B cell (primary cell): Measurements from ENCODE around the gene RIMBP2. TPM values are rescaled to one million over a fixed set of nuclear protein-coding genes. Genes with fewer than 3 reads are reported as not detected.

ENCODE experiments used
- ATAC-seq: fragments of 200-7000 bp; cut with Tn5 transposase; one replicate; pipeline ENCODE4 v1.10.0; 2021; ENCODE audit warnings: low read depth, mild to moderate bottlenecking, moderate number of reproducible peaks, moderate library complexity
- CTCF ChIA-PET: fragments of 350-600 bp; sonication (Branson Sonifier 250); formaldehyde crosslinking; loops from one replicate; lab custom pipeline; 2021; ENCODE audit warnings: antibody characterized with exemption, inconsistent platforms; lab: Charles Lee
- POLR2A ChIA-PET: fragments of 350-600 bp; sonication (Branson Sonifier 250); formaldehyde crosslinking; loops from one replicate; lab custom pipeline; 2021; ENCODE audit warnings: antibody characterized with exemption; lab: Charles Lee
- DNase-seq: peaks from one replicate; pipeline ENCODE4 v3.0.0; 2013
- H2AFZ ChIP-seq: 2 replicates; pipeline ENCODE4 v1.6.1; 2012; ENCODE audit warnings: mild to moderate bottlenecking, low read depth, low read length; ENCODE audit not compliant: insufficient read depth, poor library complexity, severe bottlenecking
- H3K27ac ChIP-seq, 2 donors: 1 replicate in 1 of 2; 2 replicates in 1 of 2; pipeline ENCODE4 v1.5.1; 2012 to 2013; ENCODE audit warnings: low read length in 2 of 2, mild to moderate bottlenecking in 2 of 2, moderate library complexity in 1 of 2
- H3K27me3 ChIP-seq, 4 experiments: fragments of 200-600 bp in 1 of 4; sonication (generic) in 1 of 4; replicated peaks in 1 of 4; 1 replicate in 2 of 4; 2 replicates in 2 of 4; pipeline versions ENCODE4 v1.6.1 to v1.7.0; 2013 to 2016; ENCODE audit warnings: low read length in 3 of 4, mild to moderate bottlenecking in 2 of 4, mixed read lengths in 1 of 4, moderate library complexity in 1 of 4; ENCODE audit not compliant: insufficient read depth in 4 of 4, control insufficient read depth in 3 of 4; ENCODE audit errors: control extremely low read depth in 1 of 4
- H3K36me3 ChIP-seq, 2 experiments: replicated peaks in 1 of 2; 1 replicate in 1 of 2; 2 replicates in 1 of 2; pipeline versions ENCODE4 v1.6.1 to v1.7.1; 2013; ENCODE audit warnings: low read length in 1 of 2; ENCODE audit not compliant: insufficient read depth in 2 of 2, control insufficient read depth in 1 of 2; ENCODE audit errors: control extremely low read depth in 1 of 2, extremely low read depth in 1 of 2
- H3K4me1 ChIP-seq, 2 donors: fragments of 200-600 bp in 1 of 2; sonication (generic) in 1 of 2; 1 replicate in 1 of 2; 2 replicates in 1 of 2; pipeline versions ENCODE4 v1.5.1 to v1.6.1; 2013 to 2017; ENCODE audit warnings: low read length in 2 of 2; ENCODE audit not compliant: control insufficient read depth in 2 of 2, insufficient read depth in 2 of 2
- H3K4me2 ChIP-seq: replicated peaks from 2 replicates; pipeline ENCODE3; 2012; ENCODE audit warnings: mild to moderate bottlenecking, low read depth, low read length; ENCODE audit not compliant: poor library complexity, severe bottlenecking
- H3K4me3 ChIP-seq, 5 experiments: fragments of 200-600 bp in 1 of 5; sonication (generic) in 1 of 5; 1 replicate in 3 of 5; 2 replicates in 2 of 5; pipeline versions ENCODE4 v1.5.1 to v1.7.0; 2011 to 2016; ENCODE audit warnings: low read length in 4 of 5, mild to moderate bottlenecking in 4 of 5, low read depth in 2 of 5, control low read depth in 1 of 5, moderate library complexity in 1 of 5; ENCODE audit not compliant: insufficient read depth in 1 of 5; ENCODE audit errors: control extremely low read depth in 1 of 5, extremely low read depth in 1 of 5
- H3K79me2 ChIP-seq: fragments of 200-600 bp; sonication (generic); one replicate; pipeline ENCODE4 v1.6.0; 2016; ENCODE audit warnings: low read length; ENCODE audit not compliant: control insufficient read depth, insufficient read depth
- H3K9ac ChIP-seq: fragments of 200-600 bp; sonication (generic); 2 replicates; pipeline ENCODE4 v1.6.1; 2017; ENCODE audit warnings: mild to moderate bottlenecking, low read length, moderate library complexity
- H3K9me3 ChIP-seq, 3 donors: one replicate each; pipeline versions ENCODE4 v1.6.1 to v1.7.1; 2013; ENCODE audit warnings: low read length in 2 of 3; ENCODE audit not compliant: control insufficient read depth in 2 of 3, insufficient read depth in 1 of 3; ENCODE audit errors: control extremely low read depth in 1 of 3
- H4K20me1 ChIP-seq: 2 replicates; pipeline ENCODE4 v1.6.0; 2012; ENCODE audit warnings: mild to moderate bottlenecking, low read length; ENCODE audit not compliant: insufficient read depth, control insufficient read depth, poor library complexity, severe bottlenecking
- H3K27ac Mint-ChIP-seq: one replicate; pipeline ENCODE4 v1.8.0; 2021; ENCODE audit warnings: mixed read lengths
- H3K27me3 Mint-ChIP-seq: one replicate; pipeline ENCODE4 v1.8.0; 2021; ENCODE audit warnings: mixed read lengths
- H3K4me1 Mint-ChIP-seq: one replicate; pipeline ENCODE4 v1.8.0; 2021; ENCODE audit warnings: mixed read lengths
- H3K4me3 Mint-ChIP-seq: one replicate; pipeline ENCODE4 v1.8.0; 2021; ENCODE audit warnings: mixed read lengths
- H3K9me3 Mint-ChIP-seq: one replicate; pipeline ENCODE4 v1.8.0; 2022; ENCODE audit warnings: mixed read lengths; ENCODE audit not compliant: insufficient read depth
- CTCF ChIP-seq: fragments of 200-600 bp; IDR thresholded peaks from one replicate; pipeline ENCODE4 v1.8.0; 2022; ENCODE audit warnings: antibody characterized with exemption, mild to moderate bottlenecking
- EZH2 ChIP-seq: IDR thresholded peaks from 2 replicates; pipeline ENCODE4 v1.6.1; 2012; ENCODE audit warnings: borderline replicate concordance, low read depth, mild to moderate bottlenecking, moderate library complexity, low read length; ENCODE audit not compliant: insufficient read depth, poor library complexity, severe bottlenecking
- WGBS: methylation state at CpG from one replicate; pipeline ENCODE4 v1.1.5; 2013; ENCODE audit warnings: missing lambda C conversion rate; ENCODE audit not compliant: insufficient coverage; 5-methylcytosine and 5-hydroxymethylcytosine counted together
- intact Hi-C: fragments of 100-400 bp; cut with micrococcal nuclease; formaldehyde crosslinking; loops from one replicate; pipeline ENCODE4 v1.10.0; 2022
- polyA plus RNA-seq: library from polyadenylated mRNA; depleted of rRNA; stranded (reverse); fragments of >200 nt; gene quantifications from 2 replicates; pipeline ENCODE4 v1.2.3, GENCODE V29; 2012
- total RNA-seq, 2 donors: library from RNA; stranded (reverse); fragments of 120-200 nt in 1 of 2; gene quantifications; 1 replicate in 1 of 2; 2 replicates in 1 of 2; pipeline versions ENCODE4 v1.2.3 to v1.2.4, GENCODE V29; 2013 to 2022

The RIMBP2 gene
- total and polyA plus RNA-seq, 2 donors (not counting 1 experiment from before 2014, with no cell fraction given) = not detected

GRCh38 chr12:130702966-130703732, 12.9 kb downstream of the RIMBP2 start:
- no peak for ATAC-seq
- H2AFZ ChIP-seq = no peak overlapping the region
- H3K79me2 ChIP-seq = no peaks in the 10 kb centered on the region
- H3K27ac ChIP-seq = no peak overlapping the region
- H3K4me1 ChIP-seq = no peaks in the 10 kb centered on the region
- intact Hi-C loops = no loop called here
- no peak overlapping the region for H3K4me3 ChIP-seq
- H4K20me1 ChIP-seq = no peaks in the 10 kb centered on the region
- H3K9me3 ChIP-seq = peaks cover 0 to 6% (median 0%) of the 10 kb centered on the region in 3 donors
- no peaks in the 10 kb centered on the region for H3K27me3 Mint-ChIP-seq
- no peak overlapping the region for H3K27ac Mint-ChIP-seq
- H3K36me3 ChIP-seq = no peaks in the 10 kb centered on the region
- ChIA-PET POLR2A (no interaction called here), CTCF (no interaction called here)
- no peaks in the 10 kb centered on the region for H3K27me3 ChIP-seq
- H3K9me3 Mint-ChIP-seq = peaks cover 2% of the 10 kb centered on the region
- H3K4me3 Mint-ChIP-seq = no peak overlapping the region
- H3K4me2 ChIP-seq = no peak overlapping the region
- 93% methylated on average over 20 of the region's 25 CpGs for WGBS
- TF ChIP-seq CTCF (no peak), EZH2 (no peak)
- no peaks in the 10 kb centered on the region for H3K4me1 Mint-ChIP-seq
- no peak overlapping the region for H3K9ac ChIP-seq
- no peak for DNase-seq

- ChIA-PET CTCF (no interaction called here), POLR2A (no interaction called here)
- Histone ChIP-seq H2AFZ (no peak overlapping the region), H3K36me3 (no peaks in the 10 kb centered on the region), H3K4me3 (no peak overlapping the region), H3K27ac (no peak overlapping the region), H3K9me3 (peaks cover 0 to 3% (median 0%) of the 10 kb centered on the region in 3 donors), H3K9ac (no peak overlapping the region), H3K4me2 (no peak overlapping the region), H3K27me3 (no peaks in the 10 kb centered on the region), H3K79me2 (no peaks in the 10 kb centered on the region), H4K20me1 (no peaks in the 10 kb centered on the region), H3K4me1 (no peaks in the 10 kb centered on the region)
- TF ChIP-seq EZH2 = no peak
- TF ChIP-seq CTCF = no peak
- no peak overlapping the region for H3K27ac Mint-ChIP-seq
- DNase-seq (no peak), ATAC-seq (no peak)
- H3K27me3 Mint-ChIP-seq = peaks cover 4% of the 10 kb centered on the region
- H3K4me3 Mint-ChIP-seq = no peak overlapping the region
- intact Hi-C loops = no loop called here
- no peaks in the 10 kb centered on the region for H3K9me3 Mint-ChIP-seq
- 86% methylated on average over 10 of the region's 10 CpGs for WGBS
- H3K4me1 Mint-ChIP-seq = no peaks in the 10 kb centered on the region
Measured at GRCh38 chr12:130701402-130701744, 14.7 kb downstream of the RIMBP2 start.
